ENCODE results near the gene TMEM108.

DNA sequence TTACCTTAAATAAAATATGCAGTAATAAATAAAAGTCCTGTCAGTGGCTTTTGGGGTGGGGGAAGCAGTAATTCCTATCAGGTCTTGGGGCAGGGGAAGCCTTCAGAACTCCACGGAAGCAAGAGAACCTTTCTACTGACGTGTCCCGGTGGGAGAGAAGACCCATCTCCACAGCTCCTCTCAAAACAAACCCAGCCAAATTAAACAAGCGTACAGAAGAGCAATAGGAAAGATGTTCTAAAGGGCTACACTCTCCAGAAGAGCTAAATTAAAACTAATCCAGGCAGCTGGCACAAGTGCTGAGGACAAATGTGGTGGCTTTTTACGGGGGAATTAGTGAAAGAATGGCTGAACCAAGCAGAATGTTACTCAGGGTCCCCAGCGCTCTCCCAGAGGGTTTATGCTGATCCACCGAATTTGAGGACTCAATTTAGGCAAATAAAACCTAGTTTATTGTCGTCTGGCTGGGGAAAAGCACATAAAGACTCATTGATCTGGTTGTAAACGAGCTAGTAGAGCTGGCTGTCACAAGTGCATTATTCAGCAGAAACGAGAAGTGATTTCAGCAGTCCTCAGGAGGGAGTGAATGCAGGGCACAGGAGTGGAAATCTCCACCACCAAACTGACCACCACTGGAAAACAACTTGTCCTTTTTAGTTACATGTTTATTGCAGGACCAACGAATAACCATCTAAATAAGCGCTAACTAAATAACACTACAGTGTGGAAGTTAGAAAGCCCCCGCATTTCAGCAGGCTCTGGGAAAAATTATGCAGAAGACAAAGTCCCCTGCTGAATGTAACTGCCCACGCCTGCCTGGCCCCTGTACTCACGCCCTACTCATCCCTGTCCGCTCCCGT, 375.2 kb downstream of the TMEM108 start:
- TF ChIP-seq ZBTB8A (tag by site-specific recombination; IDR thresholded peaks at IDR 0.05) (no peak; the same call in 1 of the 2 replicates), ZBTB1 (tag by site-specific recombination; IDR thresholded peaks at IDR 0.05) (no peak), ZNF138 (tag by site-specific recombination; IDR thresholded peaks at IDR 0.05; ENCODE audit: borderline replicate concordance) (no peak), ZNF19 (tag by site-specific recombination; IDR thresholded peaks at IDR 0.05; ENCODE audit: low read depth) (no peak), HOXC10 (CRISPR knock-in tag; IDR thresholded peaks at IDR 0.05) (no peak), MYNN (tag by site-specific recombination; IDR thresholded peaks at IDR 0.05; ENCODE audit: borderline replicate concordance) (no peak), KLF9 (tag by site-specific recombination; IDR thresholded peaks at IDR 0.05; ENCODE audit: low read depth) (no peak), ZNF600 (tag by site-specific recombination; IDR thresholded peaks at IDR 0.05) (no peak), ZNF792 (tag by site-specific recombination; IDR thresholded peaks at IDR 0.05) (no peak), ZBTB7A (tag by site-specific recombination; IDR thresholded peaks at IDR 0.05; ENCODE audit: low read depth) (no peak)
- TF ChIP-seq, protein P1, sequence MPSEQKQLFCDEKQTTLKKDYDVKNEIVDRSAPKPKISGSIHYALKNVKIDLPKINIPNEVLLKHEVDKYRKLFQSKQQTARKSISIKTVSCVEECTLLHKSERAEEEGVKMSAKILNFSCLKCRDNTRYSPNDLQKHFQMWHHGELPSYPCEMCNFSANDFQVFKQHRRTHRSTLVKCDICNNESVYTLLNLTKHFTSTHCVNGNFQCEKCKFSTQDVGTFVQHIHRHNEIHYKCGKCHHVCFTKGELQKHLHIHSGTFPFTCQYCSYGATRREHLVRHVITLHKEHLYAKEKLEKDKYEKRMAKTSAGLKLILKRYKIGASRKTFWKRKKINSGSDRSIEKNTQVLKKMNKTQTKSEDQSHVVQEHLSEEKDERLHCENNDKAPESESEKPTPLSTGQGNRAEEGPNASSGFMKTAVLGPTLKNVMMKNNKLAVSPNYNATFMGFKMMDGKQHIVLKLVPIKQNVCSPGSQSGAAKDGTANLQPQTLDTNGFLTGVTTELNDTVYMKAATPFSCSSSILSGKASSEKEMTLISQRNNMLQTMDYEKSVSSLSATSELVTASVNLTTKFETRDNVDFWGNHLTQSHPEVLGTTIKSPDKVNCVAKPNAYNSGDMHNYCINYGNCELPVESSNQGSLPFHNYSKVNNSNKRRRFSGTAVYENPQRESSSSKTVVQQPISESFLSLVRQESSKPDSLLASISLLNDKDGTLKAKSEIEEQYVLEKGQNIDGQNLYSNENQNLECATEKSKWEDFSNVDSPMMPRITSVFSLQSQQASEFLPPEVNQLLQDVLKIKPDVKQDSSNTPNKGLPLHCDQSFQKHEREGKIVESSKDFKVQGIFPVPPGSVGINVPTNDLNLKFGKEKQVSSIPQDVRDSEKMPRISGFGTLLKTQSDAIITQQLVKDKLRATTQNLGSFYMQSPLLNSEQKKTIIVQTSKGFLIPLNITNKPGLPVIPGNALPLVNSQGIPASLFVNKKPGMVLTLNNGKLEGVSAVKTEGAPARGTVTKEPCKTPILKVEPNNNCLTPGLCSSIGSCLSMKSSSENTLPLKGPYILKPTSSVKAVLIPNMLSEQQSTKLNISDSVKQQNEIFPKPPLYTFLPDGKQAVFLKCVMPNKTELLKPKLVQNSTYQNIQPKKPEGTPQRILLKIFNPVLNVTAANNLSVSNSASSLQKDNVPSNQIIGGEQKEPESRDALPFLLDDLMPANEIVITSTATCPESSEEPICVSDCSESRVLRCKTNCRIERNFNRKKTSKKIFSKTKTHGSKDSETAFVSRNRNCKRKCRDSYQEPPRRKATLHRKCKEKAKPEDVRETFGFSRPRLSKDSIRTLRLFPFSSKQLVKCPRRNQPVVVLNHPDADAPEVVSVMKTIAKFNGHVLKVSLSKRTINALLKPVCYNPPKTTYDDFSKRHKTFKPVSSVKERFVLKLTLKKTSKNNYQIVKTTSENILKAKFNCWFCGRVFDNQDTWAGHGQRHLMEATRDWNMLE (tag by site-specific recombination; conservative IDR thresholded peaks at IDR 0.05; ENCODE audit: low read depth): no peak
- TF ChIP-seq, protein P2, sequence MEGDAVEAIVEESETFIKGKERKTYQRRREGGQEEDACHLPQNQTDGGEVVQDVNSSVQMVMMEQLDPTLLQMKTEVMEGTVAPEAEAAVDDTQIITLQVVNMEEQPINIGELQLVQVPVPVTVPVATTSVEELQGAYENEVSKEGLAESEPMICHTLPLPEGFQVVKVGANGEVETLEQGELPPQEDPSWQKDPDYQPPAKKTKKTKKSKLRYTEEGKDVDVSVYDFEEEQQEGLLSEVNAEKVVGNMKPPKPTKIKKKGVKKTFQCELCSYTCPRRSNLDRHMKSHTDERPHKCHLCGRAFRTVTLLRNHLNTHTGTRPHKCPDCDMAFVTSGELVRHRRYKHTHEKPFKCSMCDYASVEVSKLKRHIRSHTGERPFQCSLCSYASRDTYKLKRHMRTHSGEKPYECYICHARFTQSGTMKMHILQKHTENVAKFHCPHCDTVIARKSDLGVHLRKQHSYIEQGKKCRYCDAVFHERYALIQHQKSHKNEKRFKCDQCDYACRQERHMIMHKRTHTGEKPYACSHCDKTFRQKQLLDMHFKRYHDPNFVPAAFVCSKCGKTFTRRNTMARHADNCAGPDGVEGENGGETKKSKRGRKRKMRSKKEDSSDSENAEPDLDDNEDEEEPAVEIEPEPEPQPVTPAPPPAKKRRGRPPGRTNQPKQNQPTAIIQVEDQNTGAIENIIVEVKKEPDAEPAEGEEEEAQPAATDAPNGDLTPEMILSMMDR (tag by site-specific recombination; IDR thresholded peaks at IDR 0.05): no peak
- TF ChIP-seq, protein P3, sequence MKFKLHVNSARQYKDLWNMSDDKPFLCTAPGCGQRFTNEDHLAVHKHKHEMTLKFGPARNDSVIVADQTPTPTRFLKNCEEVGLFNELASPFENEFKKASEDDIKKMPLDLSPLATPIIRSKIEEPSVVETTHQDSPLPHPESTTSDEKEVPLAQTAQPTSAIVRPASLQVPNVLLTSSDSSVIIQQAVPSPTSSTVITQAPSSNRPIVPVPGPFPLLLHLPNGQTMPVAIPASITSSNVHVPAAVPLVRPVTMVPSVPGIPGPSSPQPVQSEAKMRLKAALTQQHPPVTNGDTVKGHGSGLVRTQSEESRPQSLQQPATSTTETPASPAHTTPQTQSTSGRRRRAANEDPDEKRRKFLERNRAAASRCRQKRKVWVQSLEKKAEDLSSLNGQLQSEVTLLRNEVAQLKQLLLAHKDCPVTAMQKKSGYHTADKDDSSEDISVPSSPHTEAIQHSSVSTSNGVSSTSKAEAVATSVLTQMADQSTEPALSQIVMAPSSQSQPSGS (tag by site-specific recombination; IDR thresholded peaks at IDR 0.05; ENCODE audit: low read depth): no peak

Measured in HEK293 (cell line).